ENCODE measurements around the gene PPP1R37. TPM values are rescaled to one million over a fixed set of nuclear protein-coding genes. Genes with fewer than 3 reads are reported as not detected.

The PPP1R37 gene
- total and polyA plus RNA-seq, 12 donors = 12.5 to 38.3 (median 16.8) TPM

GRCh38 chr19:45076029-45076850 is 16.7 kb upstream of the PPP1R37 start, which contains the start of gene ZNF296:
Gene ZNF296, minus strand, starts transcription at chr19:45076478. Its CDS starts 105 bp downstream, at chr19:45076373.
- WGBS, 2 donors = 2 to 3% methylated on average over 58 to 81 of the region's 81 CpGs
- DNase-seq (peak; percentile 41 to 74), ATAC-seq (peak; percentile 44 to 74 (median 64))
- peak within 1 kb of the TSS in 7 of 10 donors; percentile 2 to 88 (median 46) for H3K27ac ChIP-seq
- H3K9me3 ChIP-seq = no peaks in the 10 kb centered on the region
- no peaks in the 10 kb centered on the region for H3K27me3 ChIP-seq
- intact Hi-C loops (cut with DNase I) = no loop called here
- peak within 1 kb of the TSS; percentile 20 to 71 (median 53) for H3K4me3 ChIP-seq
- TF ChIP-seq CTCF (IDR thresholded peaks at IDR 0.05) = no peak
- H3K4me1 ChIP-seq = peaks cover 13 to 51% (median 33%) of the 10 kb centered on the region in 9 donors
- peaks cover 0 to 15% (median 0%) of the 10 kb centered on the region in 9 donors for H3K36me3 ChIP-seq

- H3K9me3 ChIP-seq = no peaks in the 10 kb centered on the region
- ATAC-seq = no peak
- peak overlapping the region in 3 of 10 donors; percentile 26 to 88 (median 47) for H3K27ac ChIP-seq
- DNase-seq = no peak
- intact Hi-C loops (cut with DNase I) = no loop called here
- H3K27me3 ChIP-seq = no peaks in the 10 kb centered on the region
- peaks cover 13 to 51% (median 33%) of the 10 kb centered on the region in 9 donors for H3K4me1 ChIP-seq
- WGBS, 2 donors = 82% methylated on average over 15 of the region's 15 CpGs
- no peak for TF ChIP-seq CTCF (IDR thresholded peaks at IDR 0.05)
- peak overlapping the region in 8 of 10 donors; percentile 47 to 71 (median 54) for H3K4me3 ChIP-seq
- H3K36me3 ChIP-seq = peaks cover 0 to 14% (median 2%) of the 10 kb centered on the region in 9 donors
Measured at GRCh38 chr19:45076851-45077730, 15.9 kb upstream of the PPP1R37 start.

DNA sequence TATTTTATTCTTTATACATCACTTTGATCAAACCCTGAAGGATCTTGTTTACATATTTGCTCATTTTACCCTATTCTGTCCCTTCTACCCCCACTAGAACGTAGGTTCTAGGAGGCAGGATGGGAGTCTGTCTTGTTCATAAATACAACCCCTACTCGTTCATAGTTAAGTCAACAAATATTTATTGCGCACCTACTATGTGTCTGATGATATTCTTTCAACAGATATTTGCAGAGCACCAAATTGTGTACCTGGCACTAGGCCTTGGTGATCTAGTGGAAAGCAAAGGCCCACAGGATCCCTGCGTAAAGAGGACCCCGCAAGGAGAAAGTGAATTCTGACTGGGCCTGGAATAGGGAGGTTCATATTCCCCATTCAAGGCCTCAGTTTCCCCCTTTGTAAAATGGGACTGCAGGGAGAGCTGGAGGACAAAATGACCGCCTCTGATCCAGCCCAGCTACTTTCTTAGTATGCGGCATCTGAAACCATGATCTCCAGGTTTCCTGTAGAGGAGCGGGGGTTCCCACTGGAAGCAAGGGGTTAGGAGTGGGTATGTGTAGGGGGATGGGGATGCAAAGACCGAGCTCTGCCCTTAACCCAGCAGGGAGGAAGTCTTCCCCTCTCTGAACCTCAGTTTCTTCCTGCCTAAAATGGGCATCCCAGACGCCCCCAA is 14.5 kb upstream of the PPP1R37 start:
- WGBS, 2 donors = 56 to 60% methylated on average over 10 of the region's 10 CpGs
- no peak for DNase-seq
- H3K4me1 ChIP-seq = peaks cover 13 to 51% (median 33%) of the 10 kb centered on the region in 9 donors
- H3K9me3 ChIP-seq = no peaks in the 10 kb centered on the region
- peak overlapping the region in 9 of 10 donors; percentile 59 to 100 (median 94) for H3K4me3 ChIP-seq
- no peak for TF ChIP-seq CTCF (IDR thresholded peaks at IDR 0.05)
- peaks cover 0 to 22% (median 11%) of the 10 kb centered on the region in 9 donors for H3K36me3 ChIP-seq
- ATAC-seq = peak in 2 of 8 donors; percentile 1 to 2
- peak overlapping the region in 7 of 10 donors; percentile 68 to 93 (median 84) for H3K27ac ChIP-seq
- intact Hi-C loops (cut with DNase I) = loop anchor here in 2 of 10 donors (2.0 kb wide), 2 partner anchors 26 to 40 kb away; partner anchors contain the start of gene CLASRP (in 1 of the 2)
- no peaks in the 10 kb centered on the region for H3K27me3 ChIP-seq
